Activated naive CD8-positive, alpha-beta T cell treated with anti-CD3 and anti-CD28 coated beads, Interleukin-2, amount 50 U/mL, for 16 hours (primary cell): Measurements from ENCODE around the gene ADGRG6.
"Not testable (repeated sequence)": the region's sequence is repeated elsewhere in the genome, so short reads cannot be mapped to it uniquely, and the experiment has no call there.

ENCODE experiments used
- DNase-seq: peaks from one replicate; pipeline ENCODE4 v3.0.0-alpha.2; 2020; ENCODE audit warnings: low read depth, low spot score

Gene ADGRG6

DNA sequence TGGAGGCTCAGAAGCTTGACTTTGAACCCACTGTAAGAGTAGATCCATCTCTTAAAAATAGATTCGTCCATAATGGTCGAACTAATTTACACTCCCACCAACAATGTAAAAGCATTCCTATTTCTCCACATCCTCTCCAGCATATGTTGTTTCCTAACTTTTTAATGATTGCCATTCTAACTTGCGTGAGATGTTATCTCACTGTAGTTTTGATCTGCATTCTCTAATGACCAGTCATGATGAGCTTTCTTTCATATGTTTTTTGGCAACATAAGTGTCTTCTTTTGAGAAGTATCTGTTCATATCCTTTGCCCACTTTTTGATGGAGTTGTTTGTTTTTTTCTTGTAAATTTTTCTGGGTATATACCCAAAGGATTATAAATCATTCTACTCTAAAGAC, 44.4 kb downstream of the ADGRG6 start:
- DNase-seq, result not testable (repeated sequence)

DNA sequence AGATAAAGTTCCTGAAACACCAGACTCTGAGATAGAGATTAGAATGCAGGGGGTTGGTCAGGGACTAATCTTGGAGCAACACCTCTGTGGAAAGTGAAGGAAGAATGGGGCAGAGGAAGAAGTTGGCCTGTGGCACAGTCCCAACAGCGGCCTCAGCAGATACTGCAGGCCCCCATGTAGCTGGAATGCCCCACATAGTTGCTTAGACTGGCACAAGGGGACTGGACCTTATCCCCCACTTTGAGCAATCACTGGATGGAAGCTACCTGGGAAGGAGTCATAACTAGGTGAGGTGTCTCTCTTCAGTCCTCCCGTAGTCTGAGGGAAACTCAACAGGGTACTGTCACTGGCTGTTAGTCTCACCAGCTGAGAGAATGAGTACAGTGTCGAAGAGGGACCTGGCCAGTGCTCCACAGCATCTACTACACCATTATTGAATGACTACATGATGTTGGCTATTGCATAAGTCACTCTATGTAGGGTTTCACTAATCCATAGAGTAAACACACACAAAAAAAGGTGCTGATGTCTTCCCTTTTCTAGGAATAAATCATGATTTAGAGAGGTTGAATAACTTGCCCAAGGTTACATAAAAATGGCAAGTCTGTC, 47.5 kb downstream of the ADGRG6 start:
- no peak for DNase-seq

DNA sequence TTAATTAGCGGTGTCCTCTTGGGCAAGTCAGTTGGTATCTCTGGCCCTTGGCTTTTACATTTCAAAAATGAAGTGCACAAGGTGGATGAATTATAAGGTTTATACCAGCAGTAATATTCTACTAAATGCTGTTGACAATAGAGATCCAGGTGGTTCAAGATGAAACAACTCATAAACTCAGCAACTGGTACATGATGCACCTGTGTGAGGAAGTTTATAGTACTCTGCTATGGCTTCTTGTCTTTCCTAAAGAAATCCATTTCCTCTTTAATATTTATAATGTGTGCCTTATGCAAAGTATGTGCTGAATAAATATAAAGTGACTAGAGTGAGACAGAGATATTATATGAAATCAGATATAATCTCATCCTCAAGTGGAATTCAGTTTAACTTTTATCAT, 48.5 kb downstream of the ADGRG6 start:
- no peak for DNase-seq

DNA sequence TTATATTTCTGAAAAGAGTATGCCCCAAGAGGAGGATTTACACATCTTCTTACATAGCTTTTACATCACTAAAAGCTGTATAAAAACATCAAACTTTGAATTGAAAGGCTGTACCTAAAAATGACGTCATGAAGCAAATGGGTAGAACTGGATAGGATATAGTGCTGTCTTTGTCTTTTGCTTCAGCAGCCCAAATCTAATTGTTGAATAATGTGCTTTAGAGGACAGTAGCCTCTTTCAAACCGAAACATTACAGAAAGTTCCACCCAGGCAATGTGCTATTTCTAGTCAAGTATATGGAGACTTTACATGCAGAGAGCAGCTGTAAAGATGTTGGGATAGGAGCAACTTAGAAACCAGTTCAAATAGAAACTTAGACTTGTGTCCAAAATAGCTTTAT, 51.9 kb downstream of the ADGRG6 start:
- DNase-seq, result no peak

DNA sequence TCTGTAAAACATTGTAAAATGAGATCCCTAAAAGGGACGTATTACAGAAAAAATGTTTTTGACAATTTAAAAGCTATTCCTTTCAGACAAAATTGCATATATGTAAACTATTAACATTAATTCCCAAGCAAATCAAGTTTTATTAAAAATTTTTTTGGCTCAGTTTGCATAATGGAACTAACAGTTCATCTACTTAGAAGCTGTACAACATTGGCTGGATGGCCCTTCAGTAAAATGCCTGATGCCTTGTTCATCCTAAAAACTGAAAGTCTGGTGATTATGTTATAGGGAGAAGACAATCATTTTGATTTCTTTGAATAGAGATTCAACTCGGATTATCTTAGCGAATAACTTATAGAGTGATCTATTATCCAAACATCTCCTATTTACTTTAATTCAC, 52.8 kb downstream of the ADGRG6 start:
- no peak for DNase-seq

DNA sequence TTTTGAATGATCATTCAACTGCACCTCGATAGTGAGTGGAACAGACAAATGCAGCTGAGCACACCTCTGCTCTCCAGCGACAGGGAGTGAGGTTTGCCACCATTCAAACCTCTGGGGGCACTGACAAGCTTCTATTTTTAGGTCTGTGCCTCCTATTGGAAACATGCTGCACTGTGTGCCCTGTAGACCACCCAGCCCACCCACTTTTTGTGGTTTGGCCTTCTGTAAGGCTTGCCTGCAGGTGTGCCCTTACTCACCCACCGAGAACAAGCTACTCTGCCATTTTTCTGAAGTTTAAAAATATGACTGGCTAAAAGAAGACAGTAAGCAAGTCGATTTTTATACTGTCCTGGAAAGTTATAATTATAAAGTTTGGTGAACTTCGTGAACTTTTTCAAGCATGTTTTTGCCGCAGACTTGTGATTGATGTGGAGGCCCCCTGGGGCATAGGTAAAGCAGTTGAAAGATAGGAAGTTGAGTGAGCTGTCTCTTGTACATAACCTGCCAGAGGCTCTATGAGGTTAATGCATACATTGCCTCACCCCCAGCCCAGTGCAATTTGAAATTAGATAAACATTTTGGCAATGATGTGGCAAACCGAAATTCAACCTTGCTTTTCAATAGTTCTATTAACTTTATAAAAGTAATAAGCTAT, 53.8 kb downstream of the ADGRG6 start:
- no peak for DNase-seq

DNA sequence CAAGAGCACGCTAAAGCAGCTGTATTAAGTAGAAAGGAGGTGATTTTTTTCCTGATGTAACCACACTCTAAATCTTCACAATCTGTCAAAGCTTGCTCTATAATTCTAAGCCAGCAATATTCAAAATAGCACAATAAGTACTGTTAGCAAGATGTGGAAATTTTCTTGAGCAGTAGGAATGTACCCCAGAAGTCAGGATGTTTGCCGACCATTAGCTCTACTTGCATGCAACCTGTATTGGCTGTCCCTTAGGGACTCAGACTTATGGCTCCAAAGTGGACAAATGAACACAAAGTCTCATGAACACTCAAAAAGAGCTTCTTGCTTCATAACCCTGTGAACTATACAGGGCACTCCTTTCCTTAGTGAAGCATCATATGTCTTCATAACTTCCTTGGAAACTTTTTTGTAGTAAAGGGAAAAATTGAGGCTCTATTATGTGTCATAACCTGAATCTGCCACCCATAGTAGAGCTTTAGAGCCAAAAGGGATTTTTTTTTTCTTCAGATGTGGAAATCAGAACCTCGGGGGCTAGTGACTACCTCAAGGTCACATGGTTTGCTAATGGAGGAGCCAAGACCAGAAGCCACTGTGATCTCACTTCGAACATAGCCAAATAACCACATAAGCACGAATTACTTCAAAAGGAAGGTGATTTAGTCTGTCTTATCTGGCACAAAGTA, 54.5 kb downstream of the ADGRG6 start:
- DNase-seq, result no peak

DNA sequence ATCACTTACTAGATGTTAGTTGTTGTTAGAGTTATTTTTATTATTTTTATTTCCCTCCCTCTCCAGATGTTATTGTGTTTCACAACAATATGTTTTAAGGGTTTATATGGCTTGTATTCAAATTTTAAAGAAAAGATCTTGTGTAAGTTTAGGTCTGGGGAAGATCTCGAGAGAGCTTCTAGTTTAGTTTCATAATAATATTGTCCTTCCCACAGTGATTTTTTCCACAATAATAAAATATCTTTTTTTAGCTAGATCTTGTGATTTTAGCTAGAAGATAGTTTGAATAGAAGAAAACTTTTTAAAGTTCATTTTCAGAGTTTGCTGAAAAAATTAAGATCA, 55.0 kb downstream of the ADGRG6 start:
- DNase-seq, result no peak

DNA sequence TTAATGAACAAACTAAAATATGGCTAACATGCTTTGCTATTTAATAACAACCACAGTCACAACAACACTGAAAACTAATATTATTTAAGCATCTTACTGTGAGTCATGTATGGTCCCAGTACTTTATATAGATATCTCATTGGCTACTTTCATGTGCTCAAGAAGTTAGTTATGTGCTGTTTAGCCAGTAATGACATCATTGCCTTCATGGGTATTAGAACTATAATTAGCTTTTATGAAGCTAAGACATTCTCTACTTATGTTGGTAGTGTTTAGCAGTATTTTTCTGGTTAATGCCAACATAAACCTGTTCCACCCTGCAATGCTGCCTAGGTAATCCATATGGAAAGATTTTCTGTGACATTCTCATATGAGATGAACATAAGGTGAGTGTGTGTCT, 56.1 kb downstream of the ADGRG6 start:
- DNase-seq, result no peak

DNA sequence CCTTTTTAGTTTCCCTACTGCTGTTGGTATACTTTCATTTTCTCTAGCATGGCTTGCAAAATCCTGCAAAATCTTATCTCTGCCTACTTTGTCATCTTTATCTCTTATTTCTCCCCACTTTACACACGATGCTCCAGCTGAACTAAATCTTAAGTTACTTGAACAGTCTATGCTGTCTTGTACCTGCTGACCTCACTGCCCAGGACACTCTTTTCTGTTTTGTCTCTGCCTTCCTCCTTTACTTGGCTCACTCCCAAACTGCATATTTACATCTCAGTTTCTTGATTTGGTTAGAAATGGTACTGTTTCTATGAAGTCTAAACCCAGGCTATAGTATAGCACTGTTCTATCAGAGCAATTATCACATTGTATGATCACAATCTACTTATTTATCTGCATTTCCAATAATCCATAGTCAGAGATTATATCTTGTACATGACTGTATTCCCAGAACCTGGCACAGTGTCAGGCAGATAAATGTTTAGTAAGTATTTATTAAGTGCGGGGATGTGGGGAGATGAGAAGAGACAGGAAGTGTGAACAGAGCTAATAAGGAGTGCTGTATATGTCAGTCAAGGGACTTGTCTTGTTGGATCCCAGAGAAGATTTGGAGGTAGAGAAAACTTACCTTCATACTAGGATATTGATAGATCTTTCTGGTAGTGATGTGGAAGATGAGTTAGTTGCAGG, 57.6 kb downstream of the ADGRG6 start:
- no peak for DNase-seq

DNA sequence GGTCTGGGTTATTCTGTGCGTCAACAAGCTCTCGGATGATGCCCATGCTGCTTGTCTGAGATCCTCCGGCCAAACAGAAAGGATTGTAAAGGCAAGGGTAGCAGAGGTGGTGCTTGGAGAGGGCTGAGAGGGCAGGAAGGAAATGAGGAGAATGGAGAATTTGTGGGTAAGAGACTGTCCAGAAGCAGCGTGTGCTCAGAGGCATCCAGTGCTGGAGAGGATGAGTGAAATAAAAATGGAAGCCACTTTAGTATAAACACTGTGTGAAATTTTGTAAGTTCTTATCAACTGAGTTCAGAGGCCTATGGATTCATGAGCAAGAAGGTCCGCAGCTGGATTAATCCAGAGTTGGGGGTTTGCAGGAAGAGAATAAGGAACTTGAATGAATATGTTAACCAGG, 59.5 kb downstream of the ADGRG6 start:
- no peak for DNase-seq

DNA sequence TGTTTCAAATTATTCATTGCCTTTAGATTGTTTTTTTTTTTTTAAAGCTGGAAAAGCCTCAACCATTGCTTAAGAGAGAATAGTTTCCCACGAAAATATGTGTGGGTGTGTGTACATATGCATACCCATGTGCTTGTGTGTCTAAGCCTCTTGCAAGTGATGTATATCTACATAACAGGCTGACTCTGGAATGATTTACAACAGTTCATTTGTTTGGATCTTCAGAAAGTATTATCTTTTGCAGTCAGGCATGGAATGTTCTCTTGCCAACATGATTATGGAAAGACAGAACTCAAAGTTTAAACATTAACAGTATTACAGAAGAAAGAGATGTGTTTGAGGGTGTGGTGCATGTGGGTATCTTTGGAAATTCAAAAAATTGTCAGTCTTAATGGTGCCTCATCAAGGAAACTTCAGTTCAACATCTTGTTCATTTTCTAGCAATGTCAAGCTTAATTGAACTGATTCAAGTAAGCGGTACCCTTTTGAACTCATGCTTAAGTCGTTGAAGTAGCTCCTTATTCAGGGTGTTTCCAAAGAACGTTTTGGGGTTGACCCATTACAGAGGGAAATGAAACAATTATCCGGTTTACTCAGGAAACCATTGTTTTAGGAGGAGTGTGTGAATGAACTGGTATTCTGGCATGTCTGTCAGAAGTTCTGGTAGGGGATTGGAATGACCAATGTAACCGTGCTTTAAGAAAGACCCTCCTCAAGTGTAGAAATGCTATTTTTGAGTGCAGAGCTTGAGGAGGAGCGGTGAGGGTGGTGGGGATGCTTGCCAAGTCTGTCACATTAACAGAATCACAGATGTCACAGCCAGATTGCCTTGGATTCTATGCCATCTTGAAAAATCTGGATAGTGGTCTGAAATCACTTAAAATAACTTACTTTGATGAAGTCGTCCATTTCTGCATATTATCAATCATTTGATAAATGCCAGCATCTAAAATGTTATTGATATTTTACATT, 60.3 kb downstream of the ADGRG6 start:
- no peak for DNase-seq

DNA sequence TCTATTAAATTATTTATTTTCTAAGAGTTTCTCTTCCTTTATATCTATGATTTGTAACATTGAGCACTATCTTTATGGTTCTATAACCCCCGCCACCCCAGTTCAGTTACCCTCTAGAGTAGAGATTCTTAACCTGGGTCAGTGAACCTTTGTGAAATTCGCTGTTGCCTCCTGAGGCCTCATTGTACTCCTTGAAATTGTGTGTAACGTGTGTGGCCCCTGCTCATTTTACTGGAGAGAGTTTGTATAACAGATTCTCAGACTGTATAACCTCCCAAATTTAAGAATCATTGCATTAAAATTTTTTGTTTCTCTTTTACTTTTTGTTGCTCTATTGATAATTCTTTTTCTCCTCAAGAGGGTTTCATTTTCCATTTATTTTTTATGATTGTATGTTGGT, 65.3 kb downstream of the ADGRG6 start:
- DNase-seq, result no peak

DNA sequence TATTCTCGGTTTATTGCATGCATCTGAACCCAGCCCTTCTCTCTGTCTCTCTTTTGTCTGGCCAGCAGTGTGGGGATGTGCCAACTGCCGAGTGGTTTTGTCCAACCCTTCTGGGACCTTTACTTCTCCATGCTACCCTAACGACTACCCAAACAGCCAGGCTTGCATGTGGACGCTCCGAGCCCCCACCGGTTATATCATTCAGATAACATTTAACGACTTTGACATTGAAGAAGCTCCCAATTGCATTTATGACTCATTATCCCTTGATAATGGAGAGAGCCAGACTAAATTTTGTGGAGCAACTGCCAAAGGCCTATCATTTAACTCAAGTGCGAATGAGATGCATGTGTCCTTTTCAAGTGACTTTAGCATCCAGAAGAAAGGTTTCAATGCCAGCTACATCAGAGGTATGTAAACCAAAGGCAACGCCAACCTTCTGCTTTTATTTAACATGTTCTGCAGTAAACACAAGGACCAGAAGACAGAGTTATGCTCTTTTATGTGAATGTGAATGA, 65.8 kb downstream of the ADGRG6 start:
- no peak for DNase-seq

DNA sequence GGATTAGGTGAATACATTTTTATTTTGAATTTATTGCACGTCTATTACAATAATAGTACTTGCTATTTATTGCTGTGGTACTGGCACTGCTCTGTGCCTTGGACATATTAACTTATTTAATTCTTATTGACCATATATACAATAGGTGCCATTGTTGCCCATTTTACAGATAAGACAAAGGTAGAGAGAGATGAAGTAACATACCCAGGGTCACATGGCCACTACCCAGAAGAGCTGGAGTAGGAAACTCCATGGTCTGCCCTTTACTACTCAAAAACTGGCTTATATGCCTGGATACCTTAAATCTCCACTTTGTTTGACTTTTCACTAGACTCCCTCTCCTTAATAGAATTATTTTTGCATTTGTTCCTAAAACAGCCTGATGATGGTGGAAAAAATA, 67.5 kb downstream of the ADGRG6 start:
- no peak for DNase-seq

DNA sequence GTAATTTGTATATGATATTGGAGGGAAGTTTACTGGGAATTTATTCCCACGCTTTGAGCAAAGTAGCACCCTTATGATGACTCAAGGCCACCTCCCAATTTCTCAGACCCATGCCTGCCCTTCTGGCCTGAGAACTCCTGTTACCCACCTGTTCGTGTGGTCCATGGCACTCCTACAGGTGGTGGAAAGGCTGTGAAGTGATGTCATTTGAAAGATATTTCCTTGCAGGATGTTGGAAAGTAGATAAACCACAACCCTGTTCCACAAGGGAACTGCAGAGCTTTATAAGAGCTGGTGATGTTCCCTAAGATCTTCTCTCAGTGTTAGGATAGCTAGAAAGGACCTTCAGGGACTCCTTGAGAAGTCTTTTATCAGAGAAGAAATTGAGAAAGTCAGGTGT, 70.5 kb downstream of the ADGRG6 start:
- no peak for DNase-seq

DNA sequence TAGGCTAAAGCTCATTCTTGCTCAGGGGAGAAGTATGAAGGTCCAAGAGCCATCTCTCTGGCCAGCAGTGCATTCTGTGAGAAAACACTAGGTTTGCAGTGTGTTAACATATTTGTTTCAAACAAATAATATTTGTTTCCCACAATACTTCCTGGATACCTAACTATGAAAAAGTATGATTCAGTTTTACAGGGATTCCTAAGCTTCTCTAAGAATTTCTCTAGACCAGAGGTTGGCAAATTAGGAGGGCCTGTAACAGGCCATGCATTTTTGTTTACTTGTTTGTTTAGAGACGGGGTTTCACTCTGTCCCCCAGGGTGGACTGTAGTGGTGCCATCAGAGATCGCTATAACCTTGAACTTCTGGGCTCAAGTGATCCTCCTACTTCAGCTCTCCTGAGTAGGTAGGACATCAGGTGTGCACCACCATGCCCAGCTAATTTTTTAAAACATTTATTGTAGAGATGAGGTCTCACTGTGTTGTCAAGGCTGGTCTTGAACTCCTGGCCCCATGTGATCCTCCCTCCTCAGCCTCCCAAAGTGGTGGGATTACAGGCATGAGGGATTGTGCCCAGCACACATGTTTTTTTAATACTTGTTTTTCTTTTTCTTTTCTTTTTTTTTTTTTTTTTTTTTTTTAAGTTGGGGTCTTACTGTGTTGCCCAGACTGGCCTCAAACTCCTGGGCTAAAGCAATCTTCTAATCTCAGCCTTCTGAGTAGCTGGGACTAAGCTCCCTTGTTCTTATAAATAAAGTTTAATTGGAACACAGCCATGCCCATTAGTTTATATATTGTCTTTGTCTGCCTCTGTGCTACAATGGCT, 71.7 kb downstream of the ADGRG6 start:
- no peak for DNase-seq

DNA sequence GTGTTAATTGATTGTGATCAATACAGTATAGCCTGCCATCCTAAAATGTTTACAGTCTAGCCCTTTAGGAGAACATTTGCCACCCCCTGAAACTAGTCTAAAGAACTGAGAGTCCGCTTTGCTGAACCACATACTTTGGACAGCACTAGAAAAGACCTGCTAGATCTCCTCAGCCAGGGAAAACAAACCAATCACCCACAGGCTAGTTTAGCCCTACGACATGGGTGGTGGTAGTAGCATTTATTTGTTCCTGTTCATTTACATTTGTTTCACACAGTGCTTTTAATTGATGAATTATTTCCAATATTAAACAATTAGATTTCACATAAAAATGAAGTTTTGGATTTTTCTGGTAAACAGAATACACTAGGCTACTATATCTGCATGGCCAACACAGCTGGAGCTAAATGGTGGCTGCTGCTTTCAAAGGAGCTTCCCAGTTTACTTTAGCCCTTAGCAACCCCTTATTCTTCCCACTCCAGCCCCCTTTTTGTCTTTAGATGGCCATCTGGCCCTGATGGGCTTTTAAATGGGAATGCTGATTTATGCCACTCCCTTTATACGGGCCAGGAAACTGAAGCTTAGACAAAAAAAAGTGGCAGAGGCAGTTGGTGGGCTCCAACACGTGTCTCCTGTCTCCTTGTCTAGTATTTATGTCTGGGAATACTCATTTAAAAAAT, 72.4 kb downstream of the ADGRG6 start:
- no peak for DNase-seq

DNA sequence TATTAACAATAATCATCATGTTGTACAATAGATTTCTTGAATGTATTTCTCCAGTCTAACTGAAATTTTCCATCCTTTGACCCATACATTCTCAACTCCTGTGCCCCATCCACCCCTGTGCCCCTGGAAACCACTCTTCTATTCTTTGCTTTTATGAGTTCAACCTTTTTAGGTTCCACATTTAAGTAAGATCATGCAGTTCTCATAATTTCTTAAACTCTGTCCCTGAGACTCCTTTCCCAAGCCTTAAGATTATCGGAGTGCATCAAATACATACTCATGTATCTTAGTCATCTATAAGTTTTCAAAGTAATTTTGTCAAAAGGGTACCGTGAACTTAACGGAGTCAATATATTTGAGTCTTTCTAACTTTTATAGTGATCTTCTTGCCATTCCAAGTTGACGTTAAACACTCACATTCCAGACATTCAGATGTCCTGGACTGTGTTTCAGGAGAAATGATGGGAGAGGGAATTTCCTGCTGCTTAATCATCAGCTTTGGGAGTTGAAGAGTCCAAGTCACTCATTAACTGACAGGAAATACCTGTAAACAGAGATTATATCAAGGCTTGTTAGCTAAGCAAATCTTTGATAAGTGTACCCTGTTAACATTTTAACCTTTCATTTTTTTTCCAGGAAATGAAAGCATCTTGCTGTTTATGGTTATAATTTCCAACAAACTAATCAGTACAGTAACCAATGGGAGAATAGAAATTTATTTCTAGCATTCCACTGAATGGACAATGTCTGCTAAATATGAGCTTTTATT, 73.3 kb downstream of the ADGRG6 start:
- DNase-seq, result no peak
